ENCODE data around the gene ZNF362. TPM values are rescaled to one million over a fixed set of nuclear protein-coding genes. Genes with fewer than 3 reads are reported as not detected.

ZNF362 gene, protein sequence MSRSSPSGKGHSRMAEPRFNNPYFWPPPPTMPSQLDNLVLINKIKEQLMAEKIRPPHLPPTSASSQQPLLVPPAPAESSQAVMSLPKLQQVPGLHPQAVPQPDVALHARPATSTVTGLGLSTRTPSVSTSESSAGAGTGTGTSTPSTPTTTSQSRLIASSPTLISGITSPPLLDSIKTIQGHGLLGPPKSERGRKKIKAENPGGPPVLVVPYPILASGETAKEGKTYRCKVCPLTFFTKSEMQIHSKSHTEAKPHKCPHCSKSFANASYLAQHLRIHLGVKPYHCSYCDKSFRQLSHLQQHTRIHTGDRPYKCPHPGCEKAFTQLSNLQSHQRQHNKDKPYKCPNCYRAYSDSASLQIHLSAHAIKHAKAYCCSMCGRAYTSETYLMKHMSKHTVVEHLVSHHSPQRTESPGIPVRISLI
- total RNA-seq: 24.6 TPM

- H3K9me3 ChIP-seq: no peaks in the 10 kb centered on the region
- TF ChIP-seq, protein P1, sequence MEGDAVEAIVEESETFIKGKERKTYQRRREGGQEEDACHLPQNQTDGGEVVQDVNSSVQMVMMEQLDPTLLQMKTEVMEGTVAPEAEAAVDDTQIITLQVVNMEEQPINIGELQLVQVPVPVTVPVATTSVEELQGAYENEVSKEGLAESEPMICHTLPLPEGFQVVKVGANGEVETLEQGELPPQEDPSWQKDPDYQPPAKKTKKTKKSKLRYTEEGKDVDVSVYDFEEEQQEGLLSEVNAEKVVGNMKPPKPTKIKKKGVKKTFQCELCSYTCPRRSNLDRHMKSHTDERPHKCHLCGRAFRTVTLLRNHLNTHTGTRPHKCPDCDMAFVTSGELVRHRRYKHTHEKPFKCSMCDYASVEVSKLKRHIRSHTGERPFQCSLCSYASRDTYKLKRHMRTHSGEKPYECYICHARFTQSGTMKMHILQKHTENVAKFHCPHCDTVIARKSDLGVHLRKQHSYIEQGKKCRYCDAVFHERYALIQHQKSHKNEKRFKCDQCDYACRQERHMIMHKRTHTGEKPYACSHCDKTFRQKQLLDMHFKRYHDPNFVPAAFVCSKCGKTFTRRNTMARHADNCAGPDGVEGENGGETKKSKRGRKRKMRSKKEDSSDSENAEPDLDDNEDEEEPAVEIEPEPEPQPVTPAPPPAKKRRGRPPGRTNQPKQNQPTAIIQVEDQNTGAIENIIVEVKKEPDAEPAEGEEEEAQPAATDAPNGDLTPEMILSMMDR (IDR thresholded peaks at IDR 0.05): no peak
- TF ChIP-seq POLR2A (IDR thresholded peaks at IDR 0.05): no peak
- no peak for TF ChIP-seq POLR2AphosphoS5 (IDR thresholded peaks at IDR 0.05; ENCODE audit: insufficient read depth in 1 of 2, low read depth in 1 of 2)
- H3K36me3 ChIP-seq: no peaks in the 10 kb centered on the region
- intact Hi-C loops (cut with DNase I): no loop called here
- peak within 1 kb of the TSS; percentile 69 to 75 for H3K4me3 ChIP-seq
- H3K27me3 ChIP-seq: no peaks in the 10 kb centered on the region
- peak within 1 kb of the TSS; percentile 97 for H3K27ac ChIP-seq
- H3K4me1 ChIP-seq: peaks cover 46% of the 10 kb centered on the region
- DNase-seq (ENCODE audit: extremely low spot score in 2 of 2): no peak
These were observed at the start of gene ZNF362 for GRCh38 chr1:33256471-33257206. Gene ZNF362 (plus strand): TSS chr1:33256492. CDS start chr1:33270575, 14,083 bp downstream.

- TF ChIP-seq POLR2AphosphoS5 (IDR thresholded peaks at IDR 0.05; ENCODE audit: insufficient read depth in 1 of 2, low read depth in 1 of 2) (no peak), POLR2A (IDR thresholded peaks at IDR 0.05) (no peak)
- TF ChIP-seq, protein P1 (IDR thresholded peaks at IDR 0.05): no peak
- H3K4me1 ChIP-seq: no peaks in the 10 kb centered on the region
- H3K4me3 ChIP-seq: no peak overlapping the region
- no peaks in the 10 kb centered on the region for H3K9me3 ChIP-seq
- intact Hi-C loops (cut with DNase I): no loop called here
- no peak for DNase-seq (ENCODE audit: extremely low spot score in 2 of 2)
- H3K27ac ChIP-seq: no peak overlapping the region
- H3K36me3 ChIP-seq: no peaks in the 10 kb centered on the region
- no peaks in the 10 kb centered on the region for H3K27me3 ChIP-seq
These were observed 44.3 kb upstream of the ZNF362 start for GRCh38 chr1:33211972-33212371.

GRCh38 chr1:33219886-33220661 lies 36.2 kb upstream of the ZNF362 start:
- DNase-seq (ENCODE audit: extremely low spot score in 2 of 2): no peak
- Histone ChIP-seq H3K4me1 (peaks cover 10% of the 10 kb centered on the region), H3K27me3 (no peaks in the 10 kb centered on the region), H3K36me3 (no peaks in the 10 kb centered on the region), H3K4me3 (no peak overlapping the region), H3K9me3 (no peaks in the 10 kb centered on the region), H3K27ac (no peak overlapping the region)
- intact Hi-C loops (cut with DNase I): no loop called here
- TF ChIP-seq POLR2A (IDR thresholded peaks at IDR 0.05): no peak
- no peak for TF ChIP-seq POLR2AphosphoS5 (IDR thresholded peaks at IDR 0.05; ENCODE audit: insufficient read depth in 1 of 2, low read depth in 1 of 2)

GRCh38 chr1:33220676-33221384 lies 35.5 kb upstream of the ZNF362 start:
- intact Hi-C loops (cut with DNase I): no loop called here
- no peaks in the 10 kb centered on the region for H3K9me3 ChIP-seq
- TF ChIP-seq, protein P1 (IDR thresholded peaks at IDR 0.05): no peak
- no peak for TF ChIP-seq POLR2A (IDR thresholded peaks at IDR 0.05)
- peak in 1 of 2 donors; percentile 23 for TF ChIP-seq POLR2AphosphoS5 (IDR thresholded peaks at IDR 0.05; ENCODE audit: insufficient read depth in 1 of 2, low read depth in 1 of 2)
- H3K4me1 ChIP-seq: peaks cover 10% of the 10 kb centered on the region
- H3K4me3 ChIP-seq: no peak overlapping the region
- no peak for DNase-seq (ENCODE audit: extremely low spot score in 2 of 2)
- H3K27me3 ChIP-seq: no peaks in the 10 kb centered on the region
- H3K27ac ChIP-seq: no peak overlapping the region
- H3K36me3 ChIP-seq: no peaks in the 10 kb centered on the region

DNA sequence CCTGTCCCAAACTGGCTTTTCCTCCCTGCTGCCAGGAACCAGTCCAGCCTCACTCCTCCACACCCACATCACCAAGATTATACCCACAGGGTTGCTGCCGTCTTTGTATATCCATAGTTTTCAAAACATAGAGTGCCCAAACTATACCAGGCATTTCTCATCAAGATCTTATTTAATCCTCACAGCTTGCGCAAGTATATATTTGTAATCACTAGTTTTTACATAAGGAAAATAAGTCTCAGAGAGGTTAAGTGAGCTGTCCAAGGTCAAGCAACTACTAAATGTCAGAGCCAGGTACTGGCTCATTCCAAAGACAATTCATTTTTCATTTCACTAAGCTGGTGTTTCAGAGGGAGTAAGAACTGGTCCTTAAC lies 34.9 kb upstream of the ZNF362 start:
- Histone ChIP-seq H3K9me3 (no peaks in the 10 kb centered on the region), H3K27me3 (no peaks in the 10 kb centered on the region), H3K4me3 (no peak overlapping the region), H3K4me1 (peaks cover 10% of the 10 kb centered on the region), H3K27ac (no peak overlapping the region), H3K36me3 (no peaks in the 10 kb centered on the region)
- TF ChIP-seq POLR2AphosphoS5 (IDR thresholded peaks at IDR 0.05; ENCODE audit: insufficient read depth in 1 of 2, low read depth in 1 of 2) (peak in 1 of 2 donors; percentile 72), POLR2A (IDR thresholded peaks at IDR 0.05) (no peak)
- TF ChIP-seq, protein P1 (IDR thresholded peaks at IDR 0.05): no peak
- no peak for DNase-seq (ENCODE audit: extremely low spot score in 2 of 2)
- intact Hi-C loops (cut with DNase I): no loop called here
